ENCODE measurements around the gene ZCCHC24. TPM values are rescaled to one million over a fixed set of nuclear protein-coding genes. Genes with fewer than 3 reads are reported as not detected.

The ZCCHC24 gene
- total and polyA plus RNA-seq, 2 donors (not counting 3 experiments of a cell fraction or from before 2014, with no cell fraction given) = 5.2 to 8.4 TPM

GRCh38 chr10:79448732-79449049 is 3.3 kb upstream of the ZCCHC24 start:
- ChIA-PET CTCF (interaction anchor here (0.7 to 1.5 kb wide), 2 partner anchors 19 to 74 kb away, joined by 3 to 8 read pairs; no protein-coding TSS in a partner anchor), POLR2A (no interaction called here)
- Histone ChIP-seq H2AFZ (ENCODE audit: low read depth, low read length) (no peak overlapping the region), H3K36me3 (ENCODE audit: control insufficient read depth in 2 of 2, extremely low read depth in 1 of 2, insufficient read depth in 2 of 2, low read length in 2 of 2) (no peaks in the 10 kb centered on the region), H3K27ac (ENCODE audit: insufficient read depth, low read depth, low read length) (no peak overlapping the region), H3K4me2 (ENCODE audit: insufficient read depth, low read length) (no peak overlapping the region), H3K9ac (replicated peaks; ENCODE audit: extremely low read depth, insufficient read depth, low read length) (no peak overlapping the region), H3K9me3 (replicated peaks; ENCODE audit: control insufficient read depth, insufficient read depth, low read length) (no peaks in the 10 kb centered on the region), H3K79me2 (ENCODE audit: control insufficient read depth, insufficient read depth, low read length) (no peaks in the 10 kb centered on the region), H3K4me3 (replicated peaks in 1 of 3; ENCODE audit: insufficient read depth in 1 of 3, low read depth in 1 of 3, low read length in 3 of 3) (no peak overlapping the region), H3K27me3 (ENCODE audit: control insufficient read depth in 2 of 2, insufficient read depth in 2 of 2, low read length in 2 of 2) (peaks cover 2 to 4% of the 10 kb centered on the region in 2 experiments), H3K9me1 (replicated peaks; ENCODE audit: control insufficient read depth, extremely low read depth, insufficient read depth, low read length) (no peaks in the 10 kb centered on the region), H4K20me1 (replicated peaks; ENCODE audit: control insufficient read depth, extremely low read depth, insufficient read depth, low read length) (no peaks in the 10 kb centered on the region), H3K4me1 (ENCODE audit: control insufficient read depth, extremely low read depth, insufficient read depth, low read length) (peaks cover 19% of the 10 kb centered on the region)
- no peak for FAIRE-seq
- no peak for TF ChIP-seq POLR2AphosphoS5 (IDR thresholded peaks at IDR 0.05; ENCODE audit: insufficient read depth, low read depth, low read length)
- DNase-seq (ENCODE audit: low read depth, low spot score) = no peak
- dilution Hi-C loops (cut with MboI; ENCODE audit: extremely low pct_ligation_motif_present, low sequenced_read_pairs) (no loop called here), intact Hi-C loops (cut with micrococcal nuclease) (no loop called here)
- no TSS peak for BruUV-seq (replicated peaks)

GRCh38 chr10:79447911-79448731 is 2.7 kb upstream of the ZCCHC24 start:
- CTCF ChIA-PET = interaction anchor here (1.5 kb wide), 1 partner anchor 74 kb away, joined by 8 read pairs; no protein-coding TSS in a partner anchor
- no peak overlapping the region for H2AFZ ChIP-seq (ENCODE audit: low read depth, low read length)
- H3K79me2 ChIP-seq (ENCODE audit: control insufficient read depth, insufficient read depth, low read length) = no peaks in the 10 kb centered on the region
- no peaks in the 10 kb centered on the region for H3K27me3 ChIP-seq (ENCODE audit: control insufficient read depth in 2 of 2, insufficient read depth in 2 of 2, low read length in 2 of 2)
- no peaks in the 10 kb centered on the region for H3K9me1 ChIP-seq (replicated peaks; ENCODE audit: control insufficient read depth, extremely low read depth, insufficient read depth, low read length)
- no peak for DNase-seq (ENCODE audit: low read depth, low spot score)
- no peaks in the 10 kb centered on the region for H3K36me3 ChIP-seq (ENCODE audit: control insufficient read depth in 2 of 2, extremely low read depth in 1 of 2, insufficient read depth in 2 of 2, low read length in 2 of 2)
- POLR2A ChIA-PET = interaction anchor here (0.7 kb wide), 1 partner anchor 50 kb away, joined by 4 read pairs; no protein-coding TSS in a partner anchor
- no peak overlapping the region for H3K4me2 ChIP-seq (ENCODE audit: insufficient read depth, low read length)
- H3K27ac ChIP-seq (ENCODE audit: insufficient read depth, low read depth, low read length) = no peak overlapping the region
- H4K20me1 ChIP-seq (replicated peaks; ENCODE audit: control insufficient read depth, extremely low read depth, insufficient read depth, low read length) = no peaks in the 10 kb centered on the region
- peaks cover 19% of the 10 kb centered on the region for H3K4me1 ChIP-seq (ENCODE audit: control insufficient read depth, extremely low read depth, insufficient read depth, low read length)
- TF ChIP-seq MAX (IDR thresholded peaks at IDR 0.05; ENCODE audit: insufficient read depth, insufficient read length) = no peak
- no peak for TF ChIP-seq EZH2 (IDR thresholded peaks at IDR 0.05; ENCODE audit: borderline replicate concordance, low read depth, low read length, severe bottlenecking)
- TF ChIP-seq FOS (IDR thresholded peaks at IDR 0.05; ENCODE audit: borderline replicate concordance, insufficient read depth, low read length) = no peak
- no peak for TF ChIP-seq GATA2 (IDR thresholded peaks at IDR 0.05; ENCODE audit: insufficient read depth, insufficient read length, low read depth, low read length)
- no peak for TF ChIP-seq POLR2A (IDR thresholded peaks at IDR 0.05; ENCODE audit: low read depth, low read length)
- no peak for TF ChIP-seq POLR2AphosphoS5 (IDR thresholded peaks at IDR 0.05; ENCODE audit: insufficient read depth, low read depth, low read length)
- TF ChIP-seq MYC (IDR thresholded peaks at IDR 0.05; ENCODE audit: low read depth, low read length) = no peak
- TF ChIP-seq JUN (IDR thresholded peaks at IDR 0.05; ENCODE audit: borderline replicate concordance, insufficient read depth, insufficient read length, low read depth) = no peak
- no peak for TF ChIP-seq CTCF (IDR thresholded peaks at IDR 0.05; ENCODE audit: extremely low read depth in 1 of 2, insufficient read depth in 1 of 2, low read depth in 1 of 2, low read length in 2 of 2)
- no peak overlapping the region for H3K4me3 ChIP-seq (replicated peaks in 1 of 3; ENCODE audit: insufficient read depth in 1 of 3, low read depth in 1 of 3, low read length in 3 of 3)
- FAIRE-seq = no peak
- H3K9me3 ChIP-seq (replicated peaks; ENCODE audit: control insufficient read depth, insufficient read depth, low read length) = no peaks in the 10 kb centered on the region
- BruUV-seq (replicated peaks) = no TSS peak
- no peak overlapping the region for H3K9ac ChIP-seq (replicated peaks; ENCODE audit: extremely low read depth, insufficient read depth, low read length)
- intact Hi-C loops (cut with micrococcal nuclease) = no loop called here
- dilution Hi-C loops (cut with MboI; ENCODE audit: extremely low pct_ligation_motif_present, low sequenced_read_pairs) = no loop called here

Measured in endothelial cell of umbilical vein (primary cell).